HG02870 (cell line): ENCODE measurements around the gene KATNA1.
"Not testable (repeated sequence)": the region's sequence is repeated elsewhere in the genome, so short reads cannot be mapped to it uniquely, and the experiment has no call there.

Source experiments
- ATAC-seq: cut with Tn5 transposase; IDR thresholded peaks from one replicate; pipeline ENCODE4 v1.9.1; 2021; ENCODE audit warnings: mild to moderate bottlenecking, moderate library complexity; ENCODE audit not compliant: unreplicated experiment

The KATNA1 gene

GRCh38 chr6:149648148-149649145, at the start of gene KATNA1:
TSS of gene KATNA1 (minus strand) at chr6:149648714. CDS start at chr6:149638547, 10,167 bp downstream.
- ATAC-seq, result peak; percentile 76

GRCh38 chr6:149698175-149698574, 49.7 kb upstream of the KATNA1 start:
- ATAC-seq, result no peak

GRCh38 chr6:149696901-149697300, 48.4 kb upstream of the KATNA1 start:
- no peak for ATAC-seq

- no peak for ATAC-seq
Observed at GRCh38 chr6:149694921-149695320, 46.4 kb upstream of the KATNA1 start.

- ATAC-seq, result no peak
Observed at GRCh38 chr6:149691201-149691600, 42.7 kb upstream of the KATNA1 start.

GRCh38 chr6:149686230-149686629, 37.7 kb upstream of the KATNA1 start:
- ATAC-seq, result no peak

GRCh38 chr6:149683256-149683859, 34.8 kb upstream of the KATNA1 start:
- no peak for ATAC-seq

GRCh38 chr6:149681845-149682244, 33.3 kb upstream of the KATNA1 start:
- ATAC-seq, result not testable (repeated sequence)

GRCh38 chr6:149681209-149681608, 32.7 kb upstream of the KATNA1 start:
- no peak for ATAC-seq

GRCh38 chr6:149680503-149680902, 32.0 kb upstream of the KATNA1 start:
- ATAC-seq, result peak; percentile 80

- ATAC-seq, result not testable (repeated sequence)
Observed at GRCh38 chr6:149672265-149672664, 23.8 kb upstream of the KATNA1 start.

GRCh38 chr6:149660028-149660427, 11.5 kb upstream of the KATNA1 start:
- no peak for ATAC-seq

- no peak for ATAC-seq
Observed at GRCh38 chr6:149657441-149657840, 8.9 kb upstream of the KATNA1 start.

- peak; percentile 44 for ATAC-seq
Observed at GRCh38 chr6:149651056-149651455, 2.5 kb upstream of the KATNA1 start.

- no peak for ATAC-seq
Observed at GRCh38 chr6:149646599-149646998, 1.9 kb downstream of the KATNA1 start.

GRCh38 chr6:149642829-149643580, 5.5 kb downstream of the KATNA1 start:
- no peak for ATAC-seq

- no peak for ATAC-seq
Observed at GRCh38 chr6:149636124-149636523, 12.4 kb downstream of the KATNA1 start.

- no peak for ATAC-seq
Observed at GRCh38 chr6:149634315-149634714, 14.2 kb downstream of the KATNA1 start.

GRCh38 chr6:149628875-149629510, 19.5 kb downstream of the KATNA1 start:
- peak; percentile 88 for ATAC-seq

- ATAC-seq, result no peak
Observed at GRCh38 chr6:149627672-149628071, 20.8 kb downstream of the KATNA1 start.

GRCh38 chr6:149615805-149616204, 32.7 kb downstream of the KATNA1 start:
- no peak for ATAC-seq
